ENCODE results near the gene TMEM35B.
"Not testable (repeated sequence)": the region's sequence is repeated elsewhere in the genome, so short reads cannot be mapped to it uniquely, and the experiment has no call there.

The TMEM35B gene

DNA sequence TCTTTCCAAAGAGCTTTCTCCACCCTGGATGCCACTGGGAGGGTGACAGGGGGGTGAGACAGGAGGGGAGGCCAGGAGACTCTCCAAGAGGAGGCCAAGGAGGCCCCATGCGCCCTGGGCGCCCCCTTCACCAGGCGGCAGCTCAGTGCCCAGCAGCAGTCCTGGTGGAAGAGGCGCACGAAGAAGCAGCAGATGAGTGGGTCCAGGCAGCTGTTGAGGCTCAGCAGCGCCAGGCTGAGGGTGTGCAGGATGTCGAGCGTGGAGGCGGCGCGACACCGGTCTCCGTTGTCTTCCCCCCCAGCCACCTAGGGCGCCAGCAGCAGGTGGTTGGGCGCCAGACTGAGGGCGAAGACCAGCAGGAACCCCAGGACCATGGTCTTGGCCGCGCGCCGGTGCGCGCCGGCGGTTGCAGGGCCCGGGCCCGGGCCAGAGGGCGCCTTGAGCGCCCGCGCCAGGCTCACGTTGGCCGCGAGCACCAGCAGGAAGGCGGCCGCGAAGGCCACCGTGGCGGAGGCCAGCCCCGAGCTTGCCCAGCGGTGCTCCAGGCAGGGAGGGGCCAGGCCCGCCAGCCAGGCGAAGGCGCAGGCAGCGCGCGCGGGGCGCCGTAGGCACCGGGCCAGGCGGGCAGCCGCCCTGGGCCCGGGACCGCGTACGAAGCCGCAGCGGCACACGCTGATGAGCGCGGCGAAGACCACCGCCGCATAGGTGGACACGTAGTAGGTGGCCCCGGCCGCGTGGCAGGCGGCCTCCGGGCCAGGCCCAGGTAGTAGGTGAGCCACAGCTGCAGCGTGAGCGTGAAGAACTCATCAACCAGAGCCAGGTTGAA is 8.6 kb downstream of the TMEM35B start:
- in situ Hi-C loops (cut with MboI; ENCODE audit: low sequenced_read_pairs), result no loop called here

DNA sequence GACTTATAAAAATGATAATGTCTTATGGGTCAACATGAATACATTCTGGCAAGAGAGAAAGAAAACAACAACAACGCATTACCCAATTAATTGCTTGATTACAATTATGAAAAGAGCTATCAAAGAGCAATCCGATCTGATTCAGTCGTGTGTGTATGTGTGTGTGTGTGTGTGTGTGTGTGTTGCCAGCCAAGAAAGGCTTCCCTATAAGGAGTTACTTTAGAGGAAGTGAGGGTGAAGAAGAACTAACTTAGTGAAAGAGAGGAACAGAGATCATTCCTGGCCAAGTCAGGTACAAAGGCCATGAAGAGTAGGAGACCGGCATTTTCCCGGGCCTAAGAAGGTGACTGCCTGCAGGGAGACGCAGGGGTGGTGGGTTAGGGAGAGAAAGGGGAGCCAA is 9.4 kb downstream of the TMEM35B start:
- in situ Hi-C loops (cut with MboI; ENCODE audit: low sequenced_read_pairs), result no loop called here

DNA sequence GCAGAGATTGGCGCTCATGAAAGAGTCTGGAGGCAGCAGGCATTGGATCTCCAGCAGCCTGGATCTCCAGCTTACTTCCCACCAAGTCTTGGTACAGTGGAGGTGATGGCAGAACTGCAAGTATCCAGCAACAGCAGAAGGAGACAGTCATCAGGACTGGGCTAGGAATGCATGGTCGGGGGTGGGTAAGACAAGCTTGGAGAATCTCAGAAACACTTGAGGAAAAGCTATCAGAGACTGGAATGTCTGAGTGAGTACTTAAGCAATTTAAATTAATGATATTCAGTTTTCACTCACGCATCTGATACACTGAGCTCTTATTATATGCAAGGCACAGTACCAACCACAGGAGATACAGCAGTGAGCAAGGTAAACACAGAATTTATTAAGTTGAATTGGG is 9.8 kb downstream of the TMEM35B start:
- in situ Hi-C loops (cut with MboI; ENCODE audit: low sequenced_read_pairs), result no loop called here

DNA sequence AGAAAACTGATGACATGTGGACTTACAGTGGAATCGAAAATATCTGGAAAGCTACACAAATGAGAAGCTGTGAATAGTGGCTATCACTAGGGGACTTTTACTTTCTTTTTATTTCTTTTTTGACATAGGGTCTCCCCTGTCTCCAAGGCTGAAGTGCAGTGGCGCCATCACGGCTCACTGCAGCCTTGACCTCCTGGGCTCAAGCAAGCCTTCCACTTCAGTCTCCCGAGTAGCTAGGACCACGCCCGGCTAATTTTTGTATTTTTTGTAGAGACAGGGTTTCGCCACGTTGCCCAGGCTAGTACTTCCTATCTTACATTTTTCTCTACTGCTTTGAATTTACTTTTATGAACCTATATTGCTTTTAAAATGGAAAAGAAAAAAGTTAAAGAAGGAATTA is 10.5 kb downstream of the TMEM35B start:
- in situ Hi-C loops (cut with MboI; ENCODE audit: low sequenced_read_pairs), result no loop called here

DNA sequence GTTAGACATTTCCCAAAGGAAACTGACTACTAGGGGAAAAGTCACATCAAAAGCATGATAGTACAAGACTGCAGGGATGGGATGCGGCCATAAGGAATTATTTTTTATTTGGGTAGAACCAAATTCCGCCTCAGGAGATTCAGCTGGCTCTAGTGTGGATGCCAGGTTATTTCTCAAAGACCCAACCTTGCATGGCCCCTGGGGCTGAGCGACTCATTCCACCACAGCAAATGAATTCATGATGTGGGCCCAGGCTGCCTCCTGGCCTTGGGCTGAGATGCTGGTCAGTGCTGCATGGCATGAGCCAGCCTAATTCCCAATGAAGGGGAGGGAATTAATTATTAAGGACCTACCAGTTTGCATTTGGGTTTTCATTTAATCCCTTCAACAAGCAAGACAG is 11.8 kb downstream of the TMEM35B start:
- in situ Hi-C loops (cut with MboI; ENCODE audit: low sequenced_read_pairs), result no loop called here

DNA sequence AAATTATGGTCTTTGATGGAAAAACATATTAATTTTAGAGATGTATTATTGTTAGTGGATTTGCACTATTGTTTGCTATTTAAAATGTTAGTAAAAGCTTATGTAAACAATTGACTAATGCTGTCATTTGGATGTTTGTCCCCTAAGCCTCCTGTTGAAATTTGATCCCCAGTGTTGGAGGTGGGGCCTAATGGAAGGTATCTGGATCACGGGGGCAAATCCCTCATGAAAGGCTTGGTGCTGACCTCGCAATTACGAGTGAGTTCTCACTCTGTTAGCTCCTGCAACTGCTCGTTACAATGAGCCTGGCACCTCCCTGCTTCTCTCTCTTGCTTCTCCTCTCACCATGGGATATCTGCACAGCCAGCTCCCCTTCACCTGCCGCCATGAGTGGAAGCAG is 14.3 kb downstream of the TMEM35B start:
- in situ Hi-C loops (cut with MboI; ENCODE audit: low sequenced_read_pairs), result no loop called here

DNA sequence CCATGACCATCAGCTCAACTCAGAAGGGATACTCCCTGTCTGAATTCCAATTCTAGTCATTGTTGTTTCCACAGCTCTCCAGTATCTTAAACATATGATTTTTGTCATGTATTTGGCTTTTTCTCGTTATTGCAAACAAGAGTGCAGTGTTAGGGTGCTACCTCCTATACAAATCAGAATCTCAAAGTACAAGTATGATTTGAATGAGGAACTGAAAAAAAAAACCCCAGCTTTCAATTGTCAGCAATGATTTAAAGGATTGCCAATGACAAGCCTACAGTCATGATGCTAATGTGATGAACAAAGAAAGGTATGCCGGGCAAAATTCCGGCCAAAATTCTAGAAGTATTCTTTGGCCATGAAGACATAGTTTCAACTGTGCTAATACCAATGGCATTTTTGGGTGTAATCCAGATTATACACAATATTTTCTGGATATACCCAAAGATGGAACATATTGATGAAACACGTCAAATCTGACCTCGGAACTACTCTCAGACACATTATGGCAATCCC is 14.9 kb downstream of the TMEM35B start:
- in situ Hi-C loops (cut with MboI; ENCODE audit: low sequenced_read_pairs), result no loop called here

DNA sequence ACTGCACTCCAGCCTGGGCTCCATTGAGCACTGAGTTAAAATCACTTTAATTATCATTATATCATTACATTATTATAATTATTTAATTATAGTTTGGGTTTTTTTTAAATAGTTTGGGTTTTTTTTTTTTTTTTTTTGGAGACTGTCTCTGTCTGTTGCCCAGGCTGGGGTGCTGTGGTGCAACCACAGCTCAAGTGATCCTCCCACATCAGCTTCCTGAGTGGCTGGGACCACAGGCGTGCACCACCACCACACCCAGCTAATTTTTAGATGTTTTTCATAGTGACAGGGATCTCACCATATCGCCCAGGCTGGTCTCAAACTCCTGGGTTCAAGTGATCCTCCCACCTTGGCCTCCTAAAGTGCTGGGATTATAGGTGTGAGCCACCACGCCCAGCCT is 16.9 kb downstream of the TMEM35B start:
- in situ Hi-C loops (cut with MboI; ENCODE audit: low sequenced_read_pairs), result not testable (repeated sequence)

DNA sequence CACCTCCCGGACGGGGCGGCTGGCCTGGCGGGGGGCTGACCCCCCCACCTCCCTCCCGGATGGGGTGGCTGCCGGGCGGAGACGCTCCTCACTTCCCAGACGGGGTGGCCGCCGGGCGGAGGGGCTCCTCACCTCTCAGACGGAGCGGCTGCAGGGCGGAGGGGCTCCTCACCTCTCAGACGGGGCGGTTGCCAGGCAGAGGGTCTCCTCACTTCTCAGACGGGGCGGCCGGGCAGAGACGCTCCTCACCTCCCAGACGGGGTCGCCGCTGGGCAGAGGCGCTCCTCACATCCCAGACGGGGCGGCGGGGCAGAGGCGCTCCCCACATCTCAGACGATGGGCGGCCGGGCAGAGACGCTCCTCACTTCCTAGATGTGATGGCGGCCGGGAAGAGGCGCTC is 17.5 kb downstream of the TMEM35B start:
- in situ Hi-C loops (cut with MboI; ENCODE audit: low sequenced_read_pairs), result not testable (repeated sequence)

DNA sequence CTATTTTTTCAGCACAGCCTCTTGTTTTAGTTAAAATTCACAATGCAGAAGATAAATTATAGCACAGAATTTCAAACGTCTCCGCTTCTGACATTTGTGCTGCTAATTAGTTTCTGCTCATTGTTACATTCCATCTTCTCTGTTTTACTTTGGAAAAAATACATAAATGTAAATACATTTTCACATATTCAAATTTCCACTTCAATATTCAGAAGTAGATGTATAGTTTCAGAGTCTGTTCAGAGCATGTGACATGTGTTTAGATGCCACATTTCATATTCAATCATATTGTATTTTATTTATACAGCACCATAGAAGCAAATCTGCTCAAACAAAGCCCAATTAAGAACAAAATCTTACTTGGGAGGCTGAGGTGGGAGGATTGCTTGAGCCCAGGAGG is 19.6 kb downstream of the TMEM35B start:
- in situ Hi-C loops (cut with MboI; ENCODE audit: low sequenced_read_pairs), result no loop called here

DNA sequence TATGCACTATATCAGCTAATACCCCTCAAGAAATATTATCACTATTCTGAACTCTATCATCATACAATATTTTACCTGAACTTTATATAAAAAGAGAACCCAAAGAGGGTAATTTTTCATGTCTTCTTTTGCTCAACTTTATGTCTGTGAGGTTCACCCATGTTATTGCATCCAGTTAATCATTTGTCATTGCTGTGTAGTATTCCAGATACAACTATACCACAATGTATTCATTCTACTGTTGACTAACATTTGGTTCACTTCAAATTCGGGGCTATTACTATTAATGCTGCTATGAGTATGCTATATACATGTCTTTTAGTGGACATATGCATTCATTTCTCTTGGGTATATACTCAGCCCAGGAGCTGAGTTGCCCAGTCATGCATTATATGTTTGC is 34.7 kb downstream of the TMEM35B start:
- in situ Hi-C loops (cut with MboI; ENCODE audit: low sequenced_read_pairs), result no loop called here

DNA sequence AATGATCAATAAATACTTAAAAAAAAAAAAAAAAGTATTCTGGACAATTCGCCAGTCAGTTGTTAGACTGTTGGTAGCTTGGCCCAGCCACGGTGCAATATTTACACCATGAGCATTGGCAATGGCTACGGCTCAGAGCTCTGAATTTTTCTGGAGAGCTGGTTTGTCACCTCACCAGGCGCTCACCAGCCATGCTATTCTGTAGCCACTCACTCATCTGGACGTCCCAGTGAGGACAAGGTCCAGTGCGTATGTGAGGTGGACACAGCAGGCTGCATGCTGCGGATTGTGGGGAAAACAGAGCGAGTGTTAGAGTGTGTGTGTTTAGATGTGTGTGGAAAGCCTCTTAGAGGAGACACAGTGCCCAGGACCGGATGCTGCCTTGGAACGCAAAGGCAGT is 36.4 kb downstream of the TMEM35B start:
- in situ Hi-C loops (cut with MboI; ENCODE audit: low sequenced_read_pairs), result not testable (repeated sequence)

DNA sequence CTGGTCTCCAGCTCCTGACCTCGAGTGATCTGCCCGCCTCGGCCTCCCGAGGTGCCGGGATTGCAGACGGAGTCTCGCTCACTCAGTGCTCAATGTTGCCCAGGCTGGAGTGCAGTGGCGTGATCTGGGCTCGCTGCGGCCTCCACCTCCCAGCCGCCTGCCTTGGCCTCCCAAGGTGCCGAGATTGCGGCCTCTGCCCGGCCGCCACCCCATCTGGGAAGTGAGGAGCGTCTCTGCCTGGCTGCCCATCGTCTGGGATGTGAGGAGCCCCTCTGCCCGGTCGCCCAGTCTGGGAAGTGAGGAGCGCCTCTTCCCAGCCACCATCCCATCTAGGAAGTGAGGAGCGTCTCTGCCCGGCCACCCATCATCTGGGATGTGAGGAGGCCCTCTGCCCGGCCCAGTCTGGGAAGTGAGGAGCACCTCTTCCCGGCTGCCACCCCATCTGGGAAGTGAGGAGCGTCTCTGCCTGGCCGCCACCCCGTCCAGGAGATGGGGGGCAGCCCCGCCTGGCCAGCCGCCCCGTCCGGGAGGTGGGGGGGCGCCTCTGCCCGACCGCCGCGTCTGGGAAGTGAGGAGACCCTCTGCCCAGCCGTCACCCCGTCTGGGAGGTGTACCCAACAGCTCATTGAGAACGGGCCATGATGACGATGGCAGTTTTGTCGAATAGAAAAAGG is 37.4 kb downstream of the TMEM35B start:
- in situ Hi-C loops (cut with MboI; ENCODE audit: low sequenced_read_pairs), result not testable (repeated sequence)

DNA sequence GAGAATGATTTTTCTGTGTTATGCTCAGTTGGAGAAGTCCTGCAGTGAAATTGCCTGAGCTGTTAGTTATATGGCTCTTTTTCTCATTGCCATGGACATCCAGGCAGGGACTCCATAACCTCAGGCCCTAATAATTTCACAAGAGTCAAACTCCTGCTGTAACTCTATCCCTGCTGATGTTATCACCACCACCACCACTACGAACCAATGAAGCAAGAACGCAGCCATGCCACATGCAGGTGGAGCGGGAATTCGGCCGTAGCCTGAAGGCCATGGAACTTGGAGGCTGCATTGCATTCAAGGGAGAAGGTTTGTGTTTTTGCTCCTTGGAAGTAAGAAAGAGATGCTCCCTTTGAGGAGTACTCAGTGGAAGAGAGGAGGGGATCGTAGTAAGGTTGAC is 38.9 kb downstream of the TMEM35B start:
- in situ Hi-C loops (cut with MboI; ENCODE audit: low sequenced_read_pairs), result no loop called here

DNA sequence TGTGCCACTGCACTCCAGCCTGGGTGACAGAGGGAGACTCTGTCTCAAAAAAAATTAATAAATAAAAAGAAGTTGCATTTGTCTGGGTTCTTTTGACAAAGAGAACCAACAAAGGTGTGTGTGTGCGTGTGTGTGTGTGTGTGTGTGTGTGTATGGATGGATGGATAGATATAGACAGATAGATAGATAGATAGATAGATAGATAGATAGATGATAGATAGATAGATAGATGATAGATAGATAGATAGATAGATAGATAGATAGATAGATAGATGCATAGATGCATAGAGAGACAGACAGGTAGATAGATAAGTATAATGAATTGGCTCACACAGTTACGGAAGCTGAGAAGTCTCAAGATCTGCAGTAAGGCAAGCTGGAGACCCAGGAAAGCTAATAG is 43.3 kb downstream of the TMEM35B start:
- in situ Hi-C loops (cut with MboI; ENCODE audit: low sequenced_read_pairs), result not testable (repeated sequence)
